ENCODE data around the gene MTHFSD.

The MTHFSD gene

GRCh38 chr16:86532526-86532815 lies 22.6 kb downstream of the MTHFSD start:
- no peak overlapping the region for H3K4me3 Mint-ChIP-seq
- no peak overlapping the region for H3K27ac Mint-ChIP-seq
- no peaks in the 10 kb centered on the region for H3K4me1 Mint-ChIP-seq
- no peaks in the 10 kb centered on the region for H3K9me3 Mint-ChIP-seq
- peaks cover 4% of the 10 kb centered on the region for H3K36me3 Mint-ChIP-seq
- no peaks in the 10 kb centered on the region for H3K27me3 Mint-ChIP-seq

DNA sequence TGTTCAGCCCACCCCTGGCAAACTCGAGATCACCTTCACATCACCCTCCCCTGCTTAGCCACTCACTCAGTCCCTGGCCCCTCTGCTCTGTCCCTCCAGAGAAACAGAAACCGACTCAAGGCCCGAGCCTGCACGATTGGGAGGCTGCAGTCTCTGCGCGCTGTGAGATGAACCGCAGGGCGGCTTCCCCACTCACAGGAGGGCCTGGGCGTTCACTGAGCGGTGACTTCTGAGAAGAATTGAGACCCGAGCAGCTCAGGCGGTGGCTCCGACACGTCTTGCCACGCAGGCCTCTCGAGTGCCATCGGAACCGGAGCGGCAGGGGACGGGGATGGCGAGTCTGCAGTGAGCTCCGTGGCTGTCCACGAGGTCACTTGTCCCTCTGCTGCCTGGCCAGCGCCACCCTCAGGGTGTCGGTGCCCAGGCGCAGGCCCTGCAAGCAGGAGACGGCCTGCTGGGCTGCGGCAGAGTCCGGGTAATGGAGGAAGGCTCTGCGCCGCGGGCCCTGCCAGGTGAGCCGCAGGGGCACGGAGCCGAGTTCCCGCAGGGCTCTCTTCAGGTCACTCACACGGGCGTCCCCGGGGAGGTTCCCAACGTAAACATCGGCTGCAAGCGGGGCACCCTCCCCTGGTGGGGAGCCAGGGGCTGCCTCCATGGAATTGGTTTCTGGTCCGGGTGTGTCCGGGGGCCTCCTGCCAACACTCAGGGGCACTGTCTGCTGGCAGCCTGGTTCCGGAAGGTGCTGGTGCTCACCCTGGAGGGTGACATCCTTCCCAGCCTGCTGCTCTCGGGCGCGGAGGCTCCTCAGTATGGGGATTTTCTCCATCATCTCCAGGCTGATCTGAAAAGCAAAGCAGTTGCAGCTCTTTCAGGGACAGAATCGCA lies 23.2 kb downstream of the MTHFSD start:
- Mint-ChIP-seq H3K27ac (no peak overlapping the region), H3K36me3 (peaks cover 4% of the 10 kb centered on the region), H3K4me1 (no peaks in the 10 kb centered on the region), H3K4me3 (no peak overlapping the region), H3K9me3 (no peaks in the 10 kb centered on the region), H3K27me3 (no peaks in the 10 kb centered on the region)

- no peak overlapping the region for H3K27ac Mint-ChIP-seq
- no peak overlapping the region for H3K4me3 Mint-ChIP-seq
- H3K36me3 Mint-ChIP-seq = peaks cover 4% of the 10 kb centered on the region
- no peaks in the 10 kb centered on the region for H3K4me1 Mint-ChIP-seq
- no peaks in the 10 kb centered on the region for H3K9me3 Mint-ChIP-seq
- no peaks in the 10 kb centered on the region for H3K27me3 Mint-ChIP-seq
Observed at GRCh38 chr16:86531191-86531545, 23.9 kb downstream of the MTHFSD start.

GRCh38 chr16:86530251-86531190 lies 24.5 kb downstream of the MTHFSD start:
- no peak overlapping the region for H3K4me3 Mint-ChIP-seq
- peaks cover 4% of the 10 kb centered on the region for H3K36me3 Mint-ChIP-seq
- no peaks in the 10 kb centered on the region for H3K9me3 Mint-ChIP-seq
- H3K4me1 Mint-ChIP-seq = no peaks in the 10 kb centered on the region
- H3K27ac Mint-ChIP-seq = no peak overlapping the region
- H3K27me3 Mint-ChIP-seq = no peaks in the 10 kb centered on the region

DNA sequence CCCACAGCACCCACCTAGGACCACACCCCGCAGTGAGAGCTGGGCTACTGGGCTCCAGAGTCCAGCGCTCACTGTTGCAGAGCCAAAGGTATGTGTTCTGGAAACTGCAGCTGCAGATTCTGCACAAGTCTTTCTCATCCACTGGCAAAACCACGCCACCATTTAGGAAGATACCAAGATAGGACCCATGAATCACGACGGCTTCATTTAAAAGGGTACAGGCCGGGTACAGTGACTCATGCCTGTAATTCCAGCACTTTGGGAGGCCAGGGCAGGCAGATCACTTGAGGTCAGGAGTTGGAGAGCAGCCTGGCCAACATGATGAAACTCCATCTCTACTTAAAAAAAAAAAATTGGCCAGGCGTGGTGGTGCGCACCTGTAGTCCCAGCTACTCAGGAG lies 25.9 kb downstream of the MTHFSD start:
- Mint-ChIP-seq H3K36me3 (peaks cover 4% of the 10 kb centered on the region), H3K27me3 (no peaks in the 10 kb centered on the region), H3K4me3 (no peak overlapping the region), H3K27ac (no peak overlapping the region), H3K4me1 (no peaks in the 10 kb centered on the region), H3K9me3 (no peaks in the 10 kb centered on the region)

- H3K27ac Mint-ChIP-seq = no peak overlapping the region
- H3K9me3 Mint-ChIP-seq = no peaks in the 10 kb centered on the region
- H3K4me3 Mint-ChIP-seq = no peak overlapping the region
- no peaks in the 10 kb centered on the region for H3K27me3 Mint-ChIP-seq
- H3K4me1 Mint-ChIP-seq = no peaks in the 10 kb centered on the region
- H3K36me3 Mint-ChIP-seq = peaks cover 4% of the 10 kb centered on the region
Observed at GRCh38 chr16:86528061-86528929, 26.7 kb downstream of the MTHFSD start.

- peaks cover 4% of the 10 kb centered on the region for H3K36me3 Mint-ChIP-seq
- H3K27me3 Mint-ChIP-seq = no peaks in the 10 kb centered on the region
- no peaks in the 10 kb centered on the region for H3K4me1 Mint-ChIP-seq
- no peaks in the 10 kb centered on the region for H3K9me3 Mint-ChIP-seq
- H3K4me3 Mint-ChIP-seq = no peak overlapping the region
- no peak overlapping the region for H3K27ac Mint-ChIP-seq
Observed at GRCh38 chr16:86527366-86527765, 27.7 kb downstream of the MTHFSD start.

GRCh38 chr16:86525696-86526095 lies 29.3 kb downstream of the MTHFSD start:
- H3K27me3 Mint-ChIP-seq = no peaks in the 10 kb centered on the region
- H3K9me3 Mint-ChIP-seq = no peaks in the 10 kb centered on the region
- no peak overlapping the region for H3K27ac Mint-ChIP-seq
- H3K4me3 Mint-ChIP-seq = no peak overlapping the region
- peaks cover 2% of the 10 kb centered on the region for H3K36me3 Mint-ChIP-seq
- H3K4me1 Mint-ChIP-seq = no peaks in the 10 kb centered on the region

- peaks cover 4% of the 10 kb centered on the region for H3K27me3 Mint-ChIP-seq
- peaks cover 8% of the 10 kb centered on the region for H3K4me1 Mint-ChIP-seq
- no peak overlapping the region for H3K4me3 Mint-ChIP-seq
- no peak overlapping the region for H3K27ac Mint-ChIP-seq
- H3K9me3 Mint-ChIP-seq = no peaks in the 10 kb centered on the region
- no peaks in the 10 kb centered on the region for H3K36me3 Mint-ChIP-seq
Observed at GRCh38 chr16:86524029-86524428, 31.0 kb downstream of the MTHFSD start.

GRCh38 chr16:86523166-86523740 lies 31.8 kb downstream of the MTHFSD start:
- H3K27ac Mint-ChIP-seq = no peak overlapping the region
- no peaks in the 10 kb centered on the region for H3K36me3 Mint-ChIP-seq
- peaks cover 9% of the 10 kb centered on the region for H3K4me1 Mint-ChIP-seq
- H3K4me3 Mint-ChIP-seq = no peak overlapping the region
- H3K27me3 Mint-ChIP-seq = peaks cover 10% of the 10 kb centered on the region
- H3K9me3 Mint-ChIP-seq = no peaks in the 10 kb centered on the region

DNA sequence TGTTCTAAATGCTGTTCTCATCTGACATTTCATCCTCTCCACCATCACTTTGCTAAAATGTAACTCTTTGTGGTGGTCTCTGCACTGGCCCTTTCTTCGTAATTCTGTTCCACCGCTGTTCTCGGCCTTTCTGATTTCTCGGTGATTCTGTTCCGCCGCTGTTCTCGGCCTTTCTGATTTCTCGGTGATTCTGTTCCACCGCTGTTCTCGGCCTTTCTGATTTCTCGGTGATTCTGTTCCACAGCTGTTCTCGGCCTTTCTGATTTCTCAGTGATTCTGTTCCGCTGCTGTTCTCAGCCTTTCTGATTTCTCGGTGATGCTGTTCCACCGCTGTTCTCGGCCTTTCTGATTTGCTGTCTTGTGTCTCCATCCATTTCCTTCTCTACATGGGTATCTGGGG lies 32.4 kb downstream of the MTHFSD start:
- Mint-ChIP-seq H3K36me3 (no peaks in the 10 kb centered on the region), H3K4me1 (peaks cover 9% of the 10 kb centered on the region), H3K27ac (no peak overlapping the region), H3K9me3 (no peaks in the 10 kb centered on the region), H3K27me3 (peaks cover 15% of the 10 kb centered on the region), H3K4me3 (no peak overlapping the region)

GRCh38 chr16:86521236-86522197 lies 33.5 kb downstream of the MTHFSD start:
- peaks cover 9% of the 10 kb centered on the region for H3K4me1 Mint-ChIP-seq
- no peaks in the 10 kb centered on the region for H3K36me3 Mint-ChIP-seq
- H3K27ac Mint-ChIP-seq = no peak overlapping the region
- peaks cover 23% of the 10 kb centered on the region for H3K27me3 Mint-ChIP-seq
- no peak overlapping the region for H3K4me3 Mint-ChIP-seq
- H3K9me3 Mint-ChIP-seq = no peaks in the 10 kb centered on the region

DNA sequence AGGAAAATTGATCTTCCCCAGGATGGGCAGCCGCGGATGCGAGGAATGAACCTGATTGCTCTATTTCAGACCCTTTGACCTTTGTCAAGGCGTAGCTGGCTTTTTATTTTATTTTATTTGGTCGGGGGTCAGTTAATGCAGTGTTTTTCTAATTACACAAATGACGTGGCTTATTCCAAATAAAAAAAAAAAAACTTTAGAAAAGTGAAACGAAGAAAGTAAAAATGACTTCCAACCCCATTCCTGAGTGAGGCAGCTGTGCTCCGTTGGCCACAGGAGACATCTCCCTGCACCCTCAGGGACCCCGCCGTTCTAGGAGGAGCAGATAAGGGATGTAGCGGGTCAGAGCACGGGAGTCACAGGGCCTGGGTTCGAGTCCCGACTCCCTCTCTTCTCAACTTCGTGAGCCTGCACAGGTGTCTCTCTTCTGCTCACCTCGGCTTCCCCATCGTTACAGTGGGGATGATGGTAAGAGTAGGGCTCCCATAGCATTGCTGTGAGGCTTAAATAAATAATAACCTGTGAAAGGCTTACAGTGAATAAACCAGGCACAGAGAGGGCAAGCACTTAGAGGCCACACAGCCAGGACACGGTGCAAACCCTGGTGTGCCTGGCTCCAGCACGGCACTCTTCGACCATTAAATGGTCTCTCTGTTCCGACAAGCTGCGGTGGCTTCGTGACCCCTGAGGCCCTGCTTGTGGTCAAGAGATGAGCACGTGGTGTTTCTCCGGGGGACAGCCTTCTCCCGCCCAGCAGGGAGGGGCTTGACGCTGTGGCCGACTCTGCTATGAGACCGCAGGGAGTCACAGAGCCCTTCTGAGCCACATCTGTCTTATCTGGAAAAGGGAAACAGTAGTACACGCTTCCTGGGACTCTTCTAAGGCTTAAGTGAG lies 34.5 kb downstream of the MTHFSD start:
- no peaks in the 10 kb centered on the region for H3K36me3 Mint-ChIP-seq
- H3K4me3 Mint-ChIP-seq = no peak overlapping the region
- H3K27me3 Mint-ChIP-seq = peaks cover 26% of the 10 kb centered on the region
- no peak overlapping the region for H3K27ac Mint-ChIP-seq
- peaks cover 9% of the 10 kb centered on the region for H3K4me1 Mint-ChIP-seq
- H3K9me3 Mint-ChIP-seq = no peaks in the 10 kb centered on the region

Data from activated naive CD4-positive, alpha-beta T cell treated with anti-CD3 and anti-CD28 coated beads, Interleukin-2, amount 50 U/mL, for 24 hours (primary cell).